ENCODE results near the gene MINK1.
"Not testable (repeated sequence)": the region's sequence is repeated elsewhere in the genome, so short reads cannot be mapped to it uniquely, and the experiment has no call there.

MINK1 gene

GRCh38 chr17:4900231-4901107, 67.3 kb downstream of the MINK1 start:
- ChIA-PET POLR2A (no interaction called here), CTCF (interaction anchor here (0.8 to 6.1 kb wide), 10 partner anchors 8 to 334 kb away, joined by 3 to 72 read pairs (median 6); partner anchors contain the start of genes ARRB2, GLTPD2 and VMO1)
- no peak for TF ChIP-seq CTCF (IDR thresholded peaks at IDR 0.05; ENCODE audit: insufficient read depth, low read length, missing control alignments)
- no peak for DNase-seq (ENCODE audit: low read depth, low spot score)
- H3K4me3 ChIP-seq (ENCODE audit: low read depth, low read length) = peak overlapping the region; percentile 62

- DNase-seq (ENCODE audit: low read depth, low spot score) = no peak
- no peak for TF ChIP-seq CTCF (IDR thresholded peaks at IDR 0.05; ENCODE audit: insufficient read depth, low read length, missing control alignments)
- no peak overlapping the region for H3K4me3 ChIP-seq (ENCODE audit: low read depth, low read length)
- ChIA-PET CTCF (interaction anchor here (0.9 to 6.1 kb wide), 11 partner anchors 8 to 335 kb away, joined by 3 to 72 read pairs (median 10); partner anchors contain the start of genes ARRB2, GLTPD2 and VMO1), POLR2A (no interaction called here)
Measured at GRCh38 chr17:4901108-4901647, 68.0 kb downstream of the MINK1 start.

- DNase-seq (ENCODE audit: low read depth, low spot score) = no peak
- H3K4me3 ChIP-seq (ENCODE audit: low read depth, low read length) = no peak overlapping the region
- CTCF ChIA-PET = interaction anchor here (0.8 to 6.1 kb wide), 12 partner anchors 11 to 335 kb away, joined by 3 to 72 read pairs (median 4); partner anchors contain the start of genes ARRB2, GLTPD2 and VMO1
- no peak for TF ChIP-seq CTCF (IDR thresholded peaks at IDR 0.05; ENCODE audit: insufficient read depth, low read length, missing control alignments)
- POLR2A ChIA-PET = no interaction called here
Measured at GRCh38 chr17:4901648-4902344, 68.7 kb downstream of the MINK1 start.

GRCh38 chr17:4902540-4902939, 69.4 kb downstream of the MINK1 start:
- H3K4me3 ChIP-seq (ENCODE audit: low read depth, low read length) = no peak overlapping the region
- no peak for DNase-seq (ENCODE audit: low read depth, low spot score)
- no peak for TF ChIP-seq CTCF (IDR thresholded peaks at IDR 0.05; ENCODE audit: insufficient read depth, low read length, missing control alignments)
- POLR2A ChIA-PET = no interaction called here
- CTCF ChIA-PET = interaction anchor here (0.8 to 6.1 kb wide), 16 partner anchors 10 to 194 kb away, joined by 3 to 72 read pairs (median 5); partner anchors contain the start of genes ARRB2, GLTPD2 and VMO1

GRCh38 chr17:4903051-4903818, 70.1 kb downstream of the MINK1 start, which contains the start of gene CHRNE:
CHRNE (minus strand) TSS chr17:4903098; CDS start chr17:4903063, 35 bp downstream.
- ChIA-PET POLR2A (interaction anchor here (1.0 to 1.1 kb wide), 3 partner anchors 107 to 182 kb away, joined by 3 read pairs; partner anchors contain the start of gene PSMB6), CTCF (interaction anchor here (0.6 to 6.1 kb wide), 18 partner anchors 9 to 201 kb away, joined by 3 to 72 read pairs (median 5); partner anchors contain the start of genes ARRB2, GLTPD2, PSMB6 and RNF167)
- DNase-seq (ENCODE audit: low read depth, low spot score) = no peak
- H3K4me3 ChIP-seq (ENCODE audit: low read depth, low read length) = no peak within 1 kb of the TSS
- TF ChIP-seq CTCF (IDR thresholded peaks at IDR 0.05; ENCODE audit: insufficient read depth, low read length, missing control alignments) = peak; percentile 79

GRCh38 chr17:4906642-4907041, 73.5 kb downstream of the MINK1 start:
- CTCF ChIA-PET = interaction anchor here (1.0 to 2.4 kb wide), 3 partner anchors 13 to 156 kb away, joined by 3 to 11 read pairs (median 10); no protein-coding TSS in a partner anchor
- POLR2A ChIA-PET = not testable (repeated sequence)

More at GRCh38 chr17:4906642-4907041, 73.5 kb downstream of the MINK1 start:
- DNase-seq (ENCODE audit: low read depth, low spot score); H3K4me3 ChIP-seq (ENCODE audit: low read depth, low read length): not testable (repeated sequence)
